ENCODE results near the gene CYP2A6. TPM values are rescaled to one million over a fixed set of nuclear protein-coding genes. Genes with fewer than 3 reads are reported as not detected.
"Not testable (repeated sequence)": the region's sequence is repeated elsewhere in the genome, so short reads cannot be mapped to it uniquely, and the experiment has no call there.

The CYP2A6 gene
- total RNA-seq, 4 donors from 2014 or later = not detected

GRCh38 chr19:40815223-40815622 lies 35.0 kb downstream of the CYP2A6 start:
- no peaks in the 10 kb centered on the region for H3K36me3 ChIP-seq
- no peak for TF ChIP-seq EP300 (IDR thresholded peaks at IDR 0.05)
- TF ChIP-seq POLR2AphosphoS5 (IDR thresholded peaks at IDR 0.05) = no peak
- TF ChIP-seq POLR2A (IDR thresholded peaks at IDR 0.05; ENCODE audit: low read depth) = no peak
- TF ChIP-seq CTCF (IDR thresholded peaks at IDR 0.05) = no peak
- intact Hi-C loops (cut with DNase I) = loop anchor here (5.0 kb wide), 1 partner anchor 63 kb away; the partner anchor contains the start of genes ACTMAP and SNRPA
- H3K9me3 ChIP-seq = no peaks in the 10 kb centered on the region
- DNase-seq (ENCODE audit: extremely low spot score) = no peak
- no peak overlapping the region for H3K4me3 ChIP-seq
- no peak overlapping the region for H3K27ac ChIP-seq (replicated peaks in 1 of 4)
- H3K4me1 ChIP-seq = peaks cover 36 to 55% (median 53%) of the 10 kb centered on the region in 4 donors
- H3K27me3 ChIP-seq = no peaks in the 10 kb centered on the region
- WGBS = 73% methylated on average over 4 of the region's 4 CpGs

DNA sequence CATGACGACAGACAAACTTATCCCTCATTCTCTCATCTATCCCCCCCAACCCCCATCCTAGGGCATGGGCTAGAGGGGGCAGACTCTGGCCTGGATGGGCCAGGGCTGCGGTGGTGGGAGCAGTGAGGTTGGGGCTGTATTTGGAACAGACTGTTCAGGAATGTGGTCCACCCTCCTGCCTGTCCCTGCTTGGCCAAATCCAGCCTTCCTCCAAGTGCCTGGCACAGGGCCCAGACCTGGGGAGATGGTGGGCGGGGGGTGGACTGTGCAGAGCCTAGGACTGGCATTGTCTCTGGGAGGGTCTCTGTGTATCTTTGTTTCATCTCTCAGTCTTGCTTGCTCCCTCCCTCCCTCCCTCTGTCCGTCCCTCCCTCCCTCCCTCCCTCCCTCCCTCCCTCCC lies 37.1 kb downstream of the CYP2A6 start:
- no peak overlapping the region for H3K4me3 ChIP-seq
- TF ChIP-seq EP300 (IDR thresholded peaks at IDR 0.05) = no peak
- TF ChIP-seq POLR2A (IDR thresholded peaks at IDR 0.05; ENCODE audit: low read depth) = no peak
- H3K36me3 ChIP-seq = peaks cover 0 to 18% (median 15%) of the 10 kb centered on the region in 4 donors
- peak overlapping the region in 1 of 4 donors; percentile 36 for H3K27ac ChIP-seq (replicated peaks in 1 of 4)
- H3K27me3 ChIP-seq = no peaks in the 10 kb centered on the region
- 29% methylated on average over 4 of the region's 4 CpGs for WGBS
- H3K9me3 ChIP-seq = no peaks in the 10 kb centered on the region
- no peak for DNase-seq (ENCODE audit: extremely low spot score)
- intact Hi-C loops (cut with DNase I) = no loop called here
- peaks cover 41 to 55% (median 54%) of the 10 kb centered on the region in 4 donors for H3K4me1 ChIP-seq

GRCh38 chr19:40812571-40812970 lies 37.7 kb downstream of the CYP2A6 start:
- H3K4me1 ChIP-seq = peaks cover 46 to 58% (median 57%) of the 10 kb centered on the region in 4 donors
- H3K27ac ChIP-seq (replicated peaks in 1 of 4) = peak overlapping the region in 1 of 4 donors; percentile 36
- intact Hi-C loops (cut with DNase I); H3K9me3 ChIP-seq; H3K4me3 ChIP-seq; DNase-seq (ENCODE audit: extremely low spot score); H3K27me3 ChIP-seq: not testable (repeated sequence)
- H3K36me3 ChIP-seq = peaks cover 0 to 24% (median 21%) of the 10 kb centered on the region in 4 donors
- 87% methylated on average over 7 of the region's 7 CpGs for WGBS

DNA sequence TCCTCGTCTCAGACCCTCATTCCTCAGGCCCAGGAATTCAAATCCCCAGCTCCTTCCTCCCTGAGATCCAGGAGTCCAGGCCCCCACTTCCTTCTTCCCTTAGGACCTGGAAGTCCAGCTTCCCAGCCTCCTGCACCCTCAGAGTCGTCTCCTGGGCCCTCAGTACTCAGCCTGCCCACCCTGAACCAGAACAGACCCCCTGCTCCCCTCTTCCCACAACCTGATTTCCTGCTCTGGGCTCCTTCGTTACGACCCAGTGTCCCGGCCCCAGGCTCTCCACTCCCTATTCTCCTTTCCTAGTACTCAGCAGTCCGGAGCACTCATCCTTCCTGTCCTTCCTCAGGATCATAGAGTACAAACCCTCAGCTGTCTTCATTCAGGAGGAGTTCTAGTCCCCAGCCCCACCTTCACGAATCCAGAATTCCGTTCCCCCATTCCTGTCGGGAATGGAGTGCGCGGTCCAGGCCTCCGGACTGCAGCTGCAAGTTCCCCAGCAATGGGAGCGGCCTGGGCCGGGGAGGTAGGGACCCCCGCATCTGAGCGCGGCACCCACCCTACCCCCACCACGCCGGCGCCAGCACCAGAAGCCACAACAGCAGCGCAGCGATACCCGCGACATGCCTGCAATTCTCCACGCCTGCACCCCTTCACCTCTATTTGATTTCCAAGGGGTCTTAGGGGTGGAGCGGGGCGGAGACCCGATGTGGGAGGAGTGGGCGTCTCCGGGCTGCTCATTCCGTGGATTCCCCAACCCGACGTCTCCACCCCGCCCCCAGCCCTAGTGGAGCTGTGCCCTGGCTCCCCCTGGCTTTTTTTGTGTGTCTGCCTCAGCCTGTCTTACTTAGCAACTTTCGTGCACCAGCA lies 38.5 kb downstream of the CYP2A6 start:
- peak overlapping the region; percentile 75 to 99 (median 80) for H3K27ac ChIP-seq (replicated peaks in 1 of 4)
- no peaks in the 10 kb centered on the region for H3K9me3 ChIP-seq
- DNase-seq (ENCODE audit: extremely low spot score) = no peak
- H3K4me1 ChIP-seq = peaks cover 54 to 67% (median 66%) of the 10 kb centered on the region in 4 donors
- intact Hi-C loops (cut with DNase I) = no loop called here
- peaks cover 5 to 30% (median 26%) of the 10 kb centered on the region in 4 donors for H3K36me3 ChIP-seq
- TF ChIP-seq CTCF (IDR thresholded peaks at IDR 0.05) (no peak), EP300 (IDR thresholded peaks at IDR 0.05) (no peak), POLR2A (IDR thresholded peaks at IDR 0.05; ENCODE audit: low read depth) (no peak), POLR2AphosphoS5 (IDR thresholded peaks at IDR 0.05) (no peak)
- no peaks in the 10 kb centered on the region for H3K27me3 ChIP-seq
- H3K4me3 ChIP-seq = peak overlapping the region; percentile 50 to 65 (median 54)
- WGBS = 30% methylated on average over 26 of the region's 35 CpGs

DNA sequence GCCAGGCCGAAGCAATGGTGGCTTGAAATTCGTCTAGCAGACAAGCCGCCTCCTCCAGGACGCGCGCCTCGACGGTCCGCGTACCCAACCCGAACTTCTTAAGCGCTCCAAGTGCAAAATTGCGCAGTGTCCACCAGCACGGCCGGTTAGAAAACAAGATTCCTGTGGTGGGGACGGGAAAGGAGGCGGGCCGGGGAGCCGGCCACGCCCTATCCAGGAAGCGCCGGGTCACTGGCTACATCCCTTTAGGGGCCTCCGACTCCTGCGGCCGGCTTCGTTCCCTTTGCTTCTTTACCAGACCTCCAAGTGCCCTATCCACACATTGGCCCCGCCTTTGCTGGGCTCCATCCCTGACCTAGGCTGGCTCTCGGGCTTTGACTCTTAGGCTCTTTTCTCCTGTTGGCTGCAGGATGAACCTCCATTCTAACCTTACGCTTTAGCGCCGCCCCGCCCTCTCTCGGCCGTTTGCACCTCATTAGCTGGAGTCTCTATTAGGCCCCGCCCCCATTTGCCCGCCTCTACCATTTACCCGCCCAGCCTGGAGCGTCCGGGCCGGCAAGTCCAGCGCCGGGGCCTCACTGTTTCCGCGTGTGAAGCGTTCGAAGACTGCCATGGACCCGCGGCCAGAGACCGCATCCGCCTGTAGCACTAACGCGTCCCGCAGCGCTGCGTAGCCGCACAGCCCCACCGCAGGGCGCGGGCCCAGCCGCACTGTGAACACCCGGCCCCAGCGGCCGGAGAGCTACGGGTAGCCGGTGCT lies 39.4 kb downstream of the CYP2A6 start:
- H3K36me3 ChIP-seq = peaks cover 5 to 30% (median 26%) of the 10 kb centered on the region in 4 donors
- H3K27me3 ChIP-seq; intact Hi-C loops (cut with DNase I); H3K9me3 ChIP-seq: not testable (repeated sequence)
- peaks cover 63 to 76% (median 75%) of the 10 kb centered on the region in 4 donors for H3K4me1 ChIP-seq
- WGBS = 2% methylated on average over 17 of the region's 65 CpGs
- peak in 1 of 2 donors; percentile 65 for TF ChIP-seq POLR2AphosphoS5 (IDR thresholded peaks at IDR 0.05)
- H3K4me3 ChIP-seq = peak overlapping the region; percentile 50 to 65 (median 54)
- peak overlapping the region; percentile 75 to 99 (median 80) for H3K27ac ChIP-seq (replicated peaks in 1 of 4)
- DNase-seq (ENCODE audit: extremely low spot score) = peak; percentile 96

- DNase-seq (ENCODE audit: extremely low spot score) = no peak
- TF ChIP-seq CTCF (IDR thresholded peaks at IDR 0.05) (no peak), POLR2AphosphoS5 (IDR thresholded peaks at IDR 0.05) (no peak), POLR2A (IDR thresholded peaks at IDR 0.05; ENCODE audit: low read depth) (no peak), EP300 (IDR thresholded peaks at IDR 0.05) (no peak)
- Histone ChIP-seq H3K9me3 (no peaks in the 10 kb centered on the region), H3K4me3 (peak overlapping the region; percentile 50 to 65 (median 54)), H3K27ac (replicated peaks in 1 of 4) (peak overlapping the region; percentile 75 to 99 (median 80)), H3K36me3 (peaks cover 5 to 35% (median 30%) of the 10 kb centered on the region in 4 donors), H3K4me1 (peaks cover 70 to 82% (median 82%) of the 10 kb centered on the region in 4 donors), H3K27me3 (no peaks in the 10 kb centered on the region)
- intact Hi-C loops (cut with DNase I) = no loop called here
- 72% methylated on average over 4 of the region's 14 CpGs for WGBS
These were observed 40.1 kb downstream of the CYP2A6 start for GRCh38 chr19:40810160-40810559.

Data from esophagus muscularis mucosa (tissue), 4 donors.